Transverse colon (tissue), 4 donors: ENCODE results near the gene CD40. TPM values are rescaled to one million over a fixed set of nuclear protein-coding genes. Genes with fewer than 3 reads are reported as not detected.

Experiments used
- DNase-seq: peaks from one replicate; pipeline ENCODE4 v3.0.0-alpha.2; 2019
- H3K27ac ChIP-seq, 4 donors: fragments of 200-600 bp; sonication (generic); 2 replicates each; pipeline ENCODE4 v1.5.1; 2016 to 2018; ENCODE audit warnings: inconsistent platforms in 4 of 4
- H3K27me3 ChIP-seq: fragments of 200-600 bp; sonication (generic); 2 replicates; pipeline ENCODE4 v1.5.1; 2017; ENCODE audit warnings: inconsistent platforms
- H3K36me3 ChIP-seq, 4 donors: fragments of 200-600 bp; sonication (generic); 2 replicates each; pipeline ENCODE4 v1.5.1; 2017 to 2019; ENCODE audit warnings: inconsistent platforms in 4 of 4
- H3K4me1 ChIP-seq, 4 donors: fragments of 200-600 bp; sonication (generic); 2 replicates each; pipeline ENCODE4 v1.5.1; 2017 to 2020; ENCODE audit warnings: inconsistent platforms in 4 of 4
- H3K4me3 ChIP-seq, 4 donors: fragments of 200-600 bp; sonication (generic); 1 replicate in 1 of 4; 2 replicates in 3 of 4; pipeline versions ENCODE4 v1.5.1 to v1.6.1; 2017 to 2019; ENCODE audit warnings: inconsistent platforms in 4 of 4
- H3K9me3 ChIP-seq, 2 donors: fragments of 200-600 bp; sonication (generic); 2 replicates each; pipeline ENCODE4 v1.5.1; 2017 to 2019; ENCODE audit warnings: inconsistent platforms in 2 of 2
- EP300 ChIP-seq: sonication (generic); formaldehyde crosslinking; IDR thresholded peaks from one replicate; pipeline ENCODE4 v1.6.1; 2017; ENCODE audit warnings: antibody characterized with exemption, low read depth
- POLR2A ChIP-seq: fragments of 450-650 bp; IDR thresholded peaks from one replicate; pipeline ENCODE4 v1.6.1; 2016; ENCODE audit warnings: antibody characterized with exemption, mild to moderate bottlenecking, moderate library complexity
- POLR2AphosphoS5 ChIP-seq, 3 donors: sonication (generic); formaldehyde crosslinking; IDR thresholded peaks; one replicate each; pipeline ENCODE4 v1.6.1; 2016; ENCODE audit warnings: antibody characterized with exemption in 3 of 3
- WGBS, 2 donors: methylation state at CpG; one replicate each; pipeline ENCODE4 v1.1.5; 2018; ENCODE audit warnings: low coverage in 1 of 2; 5-methylcytosine and 5-hydroxymethylcytosine counted together
- in situ Hi-C, 4 donors: fragments of 200-750 bp; cut with MboI; loops; one replicate each; pipeline versions ENCODE4 v1.15.0 to v1.15.1; 2017; ENCODE audit warnings: low sequenced_read_pairs in 3 of 4, low pct_ligation_motif_present in 1 of 4, low pct_unique_long_range_greater_than_20kb in 1 of 4
- intact Hi-C: fragments of 100-400 bp; cut with DNase I; formaldehyde crosslinking; loops from one replicate; pipeline ENCODE4 v1.15.1; 2023; ENCODE audit warnings: low total_unique reads
- total RNA-seq, 4 donors: library from RNA; depleted of rRNA; stranded (reverse); fragments of >200 nt; gene quantifications; one replicate each; pipeline ENCODE4 v1.1.0, GENCODE V29; 2016
- TF ChIP-seq, protein P1 (sequence below), 5 experiments: fragments of 200-600 bp in 3 of 5; fragments of 450-650 bp in 2 of 5; sonication (generic) in 3 of 5; IDR thresholded peaks; 1 replicate in 2 of 5; 2 replicates in 3 of 5; pipeline ENCODE4 v1.5.1; 2016 to 2017; ENCODE audit warnings: antibody characterized with exemption in 5 of 5, inconsistent platforms in 3 of 5, mild to moderate bottlenecking in 2 of 5, moderate library complexity in 1 of 5

Gene CD40
- total RNA-seq, 4 donors from 2014 or later: 2.5 to 11.6 (median 3.5) TPM

DNA sequence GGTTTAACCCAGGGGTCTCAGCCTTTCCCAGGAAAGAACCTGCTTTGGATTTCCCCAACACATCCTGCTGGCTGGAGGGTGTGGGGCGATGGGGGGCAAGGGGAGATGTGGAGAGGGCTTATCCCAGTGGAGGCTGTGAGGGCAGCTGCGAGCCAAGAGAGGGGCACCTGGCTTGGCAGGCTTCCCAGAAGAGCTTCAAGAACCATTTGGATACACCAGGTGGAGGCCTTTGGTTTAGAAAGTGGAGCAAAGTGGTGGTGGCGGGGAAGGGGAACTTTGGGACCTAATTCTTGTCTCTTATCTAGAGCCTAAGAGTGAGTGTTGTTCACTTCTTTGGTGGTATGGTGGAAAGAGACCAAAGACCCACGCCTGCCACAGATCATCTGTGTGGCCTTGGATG, 12.4 kb downstream of the CD40 start:
- H3K4me3 ChIP-seq: no peak overlapping the region
- TF ChIP-seq POLR2A (no peak), POLR2AphosphoS5 (IDR thresholded peaks at IDR 0.05) (no peak), EP300 (no peak)
- H3K27ac ChIP-seq: no peak overlapping the region
- no peak for DNase-seq
- H3K27me3 ChIP-seq: peaks cover 53% of the 10 kb centered on the region
- H3K9me3 ChIP-seq: no peaks in the 10 kb centered on the region
- in situ Hi-C loops (no loop called here), intact Hi-C loops (loop anchor here (10.0 kb wide), 1 partner anchor 214 kb away; no protein-coding TSS in a partner anchor)
- H3K4me1 ChIP-seq: no peaks in the 10 kb centered on the region
- H3K36me3 ChIP-seq: no peaks in the 10 kb centered on the region
- 49 to 67% methylated on average over 1 to 4 of the region's 4 CpGs for WGBS, 2 donors

DNA sequence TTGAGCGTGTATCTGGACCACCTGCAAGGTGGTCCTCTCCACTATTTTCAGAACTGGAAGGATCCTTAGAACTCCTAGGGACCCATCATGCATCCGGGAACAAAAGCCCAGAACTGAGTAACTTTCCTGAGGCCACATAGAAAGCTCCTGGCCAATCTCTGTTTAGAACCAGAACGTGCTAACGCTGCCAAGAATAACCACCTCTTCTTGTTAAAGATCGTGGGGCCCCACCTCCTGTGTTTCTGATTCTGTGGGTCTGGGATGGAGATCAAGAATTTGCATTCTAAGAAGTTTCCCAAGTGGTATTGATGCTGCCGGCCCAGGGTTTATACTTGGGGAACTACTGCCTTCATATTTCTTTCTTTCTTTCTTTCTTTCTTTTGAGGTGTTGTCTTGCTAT, 13.3 kb downstream of the CD40 start:
- H3K27me3 ChIP-seq: peaks cover 62% of the 10 kb centered on the region

DNA sequence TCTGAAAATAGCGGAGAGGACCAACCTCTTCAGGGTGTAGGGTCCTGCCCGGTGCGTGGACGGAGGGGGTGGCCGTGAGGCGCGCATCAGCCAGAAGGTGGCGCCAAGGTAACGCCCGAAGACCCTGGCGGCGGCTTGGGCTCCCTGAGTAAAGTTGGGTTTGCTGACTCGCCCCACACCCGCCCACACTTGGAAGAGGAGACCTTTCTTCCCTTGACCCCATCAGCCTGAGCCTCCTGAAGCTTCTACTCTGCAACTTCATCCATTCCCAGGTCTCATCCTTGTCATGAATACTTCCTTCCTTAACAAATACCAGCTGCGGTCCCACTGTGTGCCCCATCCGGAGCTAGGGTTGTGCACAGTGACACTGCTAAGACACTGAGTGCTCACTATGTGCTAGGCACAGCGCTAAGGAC, 14.6 kb downstream of the CD40 start:
- WGBS, 2 donors: 15 to 66% methylated on average over 4 to 17 of the region's 17 CpGs
- intact Hi-C loops: loop anchor here (10.0 kb wide), 1 partner anchor 212 kb away; no protein-coding TSS in a partner anchor
- in situ Hi-C loops: no loop called here

More for the DNA sequence above, 13.3 kb downstream of the CD40 start:
- no peak for TF ChIP-seq POLR2AphosphoS5 (IDR thresholded peaks at IDR 0.05)
- no peak for DNase-seq
- Histone ChIP-seq H3K4me1 (no peaks in the 10 kb centered on the region), H3K27ac (no peak overlapping the region), H3K9me3 (no peaks in the 10 kb centered on the region), H3K4me3 (no peak overlapping the region), H3K36me3 (no peaks in the 10 kb centered on the region)
- intact Hi-C loops: loop anchor here (10.0 kb wide), 1 partner anchor 213 kb away; no protein-coding TSS in a partner anchor
- 20% methylated on average over 2 to 6 of the region's 6 CpGs for WGBS, 2 donors
- in situ Hi-C loops: no loop called here

DNA sequence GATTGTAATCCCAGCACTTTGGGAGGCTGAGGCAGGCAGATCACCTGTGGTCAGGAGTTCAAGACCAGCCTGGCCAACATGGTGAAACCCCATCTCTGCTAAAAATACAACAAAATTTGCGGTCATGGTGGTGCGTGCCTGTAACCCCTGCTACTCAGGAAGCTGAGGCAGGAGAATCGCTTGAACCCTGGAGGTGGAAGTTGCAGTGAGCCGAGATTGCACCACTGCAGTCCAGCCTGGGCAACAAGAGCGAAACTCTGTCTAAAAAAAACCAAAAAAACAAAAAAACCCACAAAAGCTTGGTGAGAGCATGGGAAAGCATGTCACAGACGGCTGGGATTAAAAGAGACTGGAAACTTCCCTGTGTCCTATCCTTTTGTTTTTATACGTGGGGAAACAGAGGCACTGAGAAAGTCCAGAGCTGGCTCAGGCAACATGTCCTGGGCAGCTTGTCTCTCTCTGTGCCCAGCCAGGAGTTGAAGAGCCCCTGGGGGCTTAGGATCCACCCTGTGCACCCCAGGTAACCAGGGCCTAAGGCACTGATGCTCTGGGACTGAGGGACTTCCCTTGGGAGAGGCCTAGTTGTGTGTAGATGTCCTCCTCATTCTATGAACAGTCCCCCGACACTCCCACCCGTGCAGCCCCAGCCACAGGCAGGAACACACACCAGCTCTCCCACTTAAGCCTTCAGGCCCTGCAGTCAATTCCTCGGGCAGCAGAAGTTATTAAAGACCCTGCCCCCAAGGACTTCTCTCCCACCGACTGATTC, 16.0 kb downstream of the CD40 start:
- Histone ChIP-seq H3K27ac (no peak overlapping the region), H3K4me3 (no peak overlapping the region), H3K9me3 (no peaks in the 10 kb centered on the region), H3K4me1 (no peaks in the 10 kb centered on the region), H3K36me3 (no peaks in the 10 kb centered on the region), H3K27me3 (peaks cover 87% of the 10 kb centered on the region)
- WGBS, 2 donors: 81 to 87% methylated on average over 3 to 11 of the region's 11 CpGs
- TF ChIP-seq POLR2A (no peak), EP300 (no peak), POLR2AphosphoS5 (IDR thresholded peaks at IDR 0.05) (no peak)
- TF ChIP-seq, protein P1, sequence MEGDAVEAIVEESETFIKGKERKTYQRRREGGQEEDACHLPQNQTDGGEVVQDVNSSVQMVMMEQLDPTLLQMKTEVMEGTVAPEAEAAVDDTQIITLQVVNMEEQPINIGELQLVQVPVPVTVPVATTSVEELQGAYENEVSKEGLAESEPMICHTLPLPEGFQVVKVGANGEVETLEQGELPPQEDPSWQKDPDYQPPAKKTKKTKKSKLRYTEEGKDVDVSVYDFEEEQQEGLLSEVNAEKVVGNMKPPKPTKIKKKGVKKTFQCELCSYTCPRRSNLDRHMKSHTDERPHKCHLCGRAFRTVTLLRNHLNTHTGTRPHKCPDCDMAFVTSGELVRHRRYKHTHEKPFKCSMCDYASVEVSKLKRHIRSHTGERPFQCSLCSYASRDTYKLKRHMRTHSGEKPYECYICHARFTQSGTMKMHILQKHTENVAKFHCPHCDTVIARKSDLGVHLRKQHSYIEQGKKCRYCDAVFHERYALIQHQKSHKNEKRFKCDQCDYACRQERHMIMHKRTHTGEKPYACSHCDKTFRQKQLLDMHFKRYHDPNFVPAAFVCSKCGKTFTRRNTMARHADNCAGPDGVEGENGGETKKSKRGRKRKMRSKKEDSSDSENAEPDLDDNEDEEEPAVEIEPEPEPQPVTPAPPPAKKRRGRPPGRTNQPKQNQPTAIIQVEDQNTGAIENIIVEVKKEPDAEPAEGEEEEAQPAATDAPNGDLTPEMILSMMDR (IDR thresholded peaks at IDR 0.05): no peak
- in situ Hi-C loops: no loop called here
- no peak for DNase-seq
- intact Hi-C loops: loop anchor here (10.0 kb wide), 1 partner anchor 211 kb away; no protein-coding TSS in a partner anchor

More for the DNA sequence above, 14.6 kb downstream of the CD40 start:
- H3K4me1 ChIP-seq: no peaks in the 10 kb centered on the region
- no peak overlapping the region for H3K27ac ChIP-seq
- H3K27me3 ChIP-seq: peaks cover 75% of the 10 kb centered on the region
- H3K36me3 ChIP-seq: no peaks in the 10 kb centered on the region
- TF ChIP-seq, protein P1 (IDR thresholded peaks at IDR 0.05): peak; percentile 66 to 69 (median 68)
- no peak for TF ChIP-seq POLR2AphosphoS5 (IDR thresholded peaks at IDR 0.05)
- no peaks in the 10 kb centered on the region for H3K9me3 ChIP-seq
- peak; percentile 63 for DNase-seq
- no peak overlapping the region for H3K4me3 ChIP-seq

DNA sequence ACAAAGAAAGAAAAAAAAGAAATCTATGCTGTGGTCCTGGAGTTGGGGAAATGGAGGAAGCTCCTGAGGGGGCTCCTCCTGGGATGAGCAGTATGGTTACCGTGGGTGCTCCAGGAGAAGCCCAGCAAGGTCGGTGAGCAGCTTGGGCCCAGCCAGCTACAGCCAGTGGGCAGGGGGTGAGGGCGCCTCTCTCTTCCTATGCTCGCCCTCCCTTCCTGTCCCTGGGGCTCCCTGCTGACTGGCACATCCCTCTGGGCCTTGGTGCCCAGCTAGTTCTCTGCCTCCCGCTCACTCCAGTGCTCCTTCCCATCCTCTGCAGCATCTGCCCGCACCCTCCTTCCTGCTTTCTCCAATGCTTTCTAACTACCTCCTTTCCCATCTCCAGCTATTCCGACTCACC, 16.6 kb downstream of the CD40 start:
- in situ Hi-C loops: no loop called here
- intact Hi-C loops: loop anchor here (10.0 kb wide), 1 partner anchor 210 kb away; no protein-coding TSS in a partner anchor
- H3K9me3 ChIP-seq: no peaks in the 10 kb centered on the region
- 74 to 76% methylated on average over 4 to 7 of the region's 7 CpGs for WGBS, 2 donors
- no peak for DNase-seq
- peaks cover 93% of the 10 kb centered on the region for H3K27me3 ChIP-seq
- no peak overlapping the region for H3K4me3 ChIP-seq
- no peaks in the 10 kb centered on the region for H3K36me3 ChIP-seq
- no peak overlapping the region for H3K27ac ChIP-seq
- TF ChIP-seq POLR2AphosphoS5 (IDR thresholded peaks at IDR 0.05) (no peak), EP300 (no peak), POLR2A (no peak)
- TF ChIP-seq, protein P1 (IDR thresholded peaks at IDR 0.05): no peak
- H3K4me1 ChIP-seq: no peaks in the 10 kb centered on the region
